ENCODE data around the gene SYCP2L.
"Not testable (repeated sequence)": the region's sequence is repeated elsewhere in the genome, so short reads cannot be mapped to it uniquely, and the experiment has no call there.

SYCP2L gene

DNA sequence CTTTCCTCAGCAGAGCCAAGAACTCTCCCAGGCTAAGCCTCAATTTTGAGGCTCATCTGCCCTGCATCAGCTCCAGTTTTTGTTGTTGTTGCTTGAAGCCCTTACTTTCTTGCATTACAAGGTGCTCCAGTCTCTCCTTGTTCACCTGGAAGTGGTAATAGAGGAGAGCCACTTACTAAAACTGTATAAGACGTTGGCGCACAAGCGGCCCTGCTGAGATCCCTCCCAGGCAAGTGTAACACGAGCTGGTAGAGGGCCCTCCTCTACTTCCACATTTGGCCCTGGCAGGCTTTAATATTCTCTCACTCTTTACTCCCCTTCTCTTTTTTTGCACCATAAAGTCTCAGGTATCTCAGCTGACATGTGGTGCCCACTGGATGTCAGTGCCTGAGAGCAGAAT, 24.5 kb upstream of the SYCP2L start:
- no peak overlapping the region for H3K4me3 ChIP-seq (ENCODE audit: low read length)
- no peak for DNase-seq (ENCODE audit: low read depth)
- TF ChIP-seq CTCF (conservative IDR thresholded peaks at IDR 0.05; ENCODE audit: low read length), result no peak

- not testable (repeated sequence) for H3K4me3 ChIP-seq (ENCODE audit: low read length); DNase-seq (ENCODE audit: low read depth)
These were observed 23.8 kb upstream of the SYCP2L start for GRCh38 chr6:10863031-10863430.

GRCh38 chr6:10866709-10867108, 20.1 kb upstream of the SYCP2L start:
- not testable (repeated sequence) for DNase-seq (ENCODE audit: low read depth); H3K4me3 ChIP-seq (ENCODE audit: low read length)

- TF ChIP-seq CTCF (conservative IDR thresholded peaks at IDR 0.05; ENCODE audit: low read length), result no peak
- no peak overlapping the region for H3K4me3 ChIP-seq (ENCODE audit: low read length)
- no peak for DNase-seq (ENCODE audit: low read depth)
These were observed 18.9 kb upstream of the SYCP2L start for GRCh38 chr6:10867952-10868351.

- no peak for TF ChIP-seq CTCF (conservative IDR thresholded peaks at IDR 0.05; ENCODE audit: low read length)
- DNase-seq (ENCODE audit: low read depth), result no peak
- H3K4me3 ChIP-seq (ENCODE audit: low read length), result no peak overlapping the region
These were observed 13.5 kb upstream of the SYCP2L start for GRCh38 chr6:10873374-10873773.

DNA sequence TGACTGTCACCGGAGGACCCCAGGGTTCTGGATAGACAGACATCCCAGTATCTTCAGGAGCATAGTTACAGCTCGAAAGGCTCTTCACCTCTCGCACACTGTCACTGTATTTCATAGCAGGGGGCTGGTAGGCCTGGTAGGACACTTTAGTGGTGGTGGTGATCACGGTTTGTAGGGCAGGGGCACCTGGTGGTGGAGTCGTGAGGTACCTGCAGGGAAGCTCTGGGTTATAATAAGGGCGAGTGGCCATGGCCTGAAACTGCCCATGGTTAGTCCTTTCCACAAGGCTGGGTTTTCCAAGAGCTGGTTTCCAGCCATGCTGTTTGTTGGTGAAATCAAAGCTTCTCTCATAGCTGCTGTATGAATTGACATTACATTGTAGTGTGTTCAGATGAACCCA, 12.6 kb upstream of the SYCP2L start:
- no peak for DNase-seq (ENCODE audit: low read depth)
- no peak for TF ChIP-seq CTCF (conservative IDR thresholded peaks at IDR 0.05; ENCODE audit: low read length)
- H3K4me3 ChIP-seq (ENCODE audit: low read length), result no peak overlapping the region

GRCh38 chr6:10875026-10875425, 11.8 kb upstream of the SYCP2L start:
- no peak for DNase-seq (ENCODE audit: low read depth)
- TF ChIP-seq CTCF (conservative IDR thresholded peaks at IDR 0.05; ENCODE audit: low read length), result no peak
- no peak overlapping the region for H3K4me3 ChIP-seq (ENCODE audit: low read length)

DNA sequence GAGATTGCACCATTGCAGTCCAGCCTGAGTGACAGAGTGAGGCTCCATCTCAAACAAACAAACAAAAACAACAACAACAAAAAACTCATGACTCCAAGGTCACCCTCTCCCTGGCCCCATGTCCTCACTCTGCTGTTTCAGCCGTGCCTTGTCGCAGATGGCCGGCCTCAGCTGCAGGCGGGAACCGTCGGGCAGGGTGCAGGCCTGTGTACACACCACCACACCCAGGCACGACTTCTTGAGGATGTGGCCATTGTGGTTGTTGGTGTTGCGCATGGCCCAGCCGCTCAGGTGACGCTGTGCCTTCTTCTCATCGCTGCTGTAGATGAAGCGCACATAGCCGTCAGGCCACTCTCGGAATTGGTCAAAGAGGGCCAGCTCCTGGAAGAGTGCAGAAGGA, 9.8 kb upstream of the SYCP2L start:
- DNase-seq (ENCODE audit: low read depth), result no peak
- TF ChIP-seq CTCF (conservative IDR thresholded peaks at IDR 0.05; ENCODE audit: low read length), result no peak
- H3K4me3 ChIP-seq (ENCODE audit: low read length), result no peak overlapping the region

All from AG10803 (cell line).